GM19238 (cell line): Measurements from ENCODE around the gene ARL15.
A peak's percentile ranks its signal among the peaks of the same experiment; 100 is the strongest.
"Not testable (repeated sequence)": the region's sequence is repeated elsewhere in the genome, so short reads cannot be mapped to it uniquely, and the experiment has no call there.

ENCODE experiments used
- DNase-seq: peaks from one replicate; pipeline ENCODE4 v3.0.0; 2011; ENCODE audit warnings: low spot score; ENCODE audit not compliant: insufficient read length

ARL15 gene

DNA sequence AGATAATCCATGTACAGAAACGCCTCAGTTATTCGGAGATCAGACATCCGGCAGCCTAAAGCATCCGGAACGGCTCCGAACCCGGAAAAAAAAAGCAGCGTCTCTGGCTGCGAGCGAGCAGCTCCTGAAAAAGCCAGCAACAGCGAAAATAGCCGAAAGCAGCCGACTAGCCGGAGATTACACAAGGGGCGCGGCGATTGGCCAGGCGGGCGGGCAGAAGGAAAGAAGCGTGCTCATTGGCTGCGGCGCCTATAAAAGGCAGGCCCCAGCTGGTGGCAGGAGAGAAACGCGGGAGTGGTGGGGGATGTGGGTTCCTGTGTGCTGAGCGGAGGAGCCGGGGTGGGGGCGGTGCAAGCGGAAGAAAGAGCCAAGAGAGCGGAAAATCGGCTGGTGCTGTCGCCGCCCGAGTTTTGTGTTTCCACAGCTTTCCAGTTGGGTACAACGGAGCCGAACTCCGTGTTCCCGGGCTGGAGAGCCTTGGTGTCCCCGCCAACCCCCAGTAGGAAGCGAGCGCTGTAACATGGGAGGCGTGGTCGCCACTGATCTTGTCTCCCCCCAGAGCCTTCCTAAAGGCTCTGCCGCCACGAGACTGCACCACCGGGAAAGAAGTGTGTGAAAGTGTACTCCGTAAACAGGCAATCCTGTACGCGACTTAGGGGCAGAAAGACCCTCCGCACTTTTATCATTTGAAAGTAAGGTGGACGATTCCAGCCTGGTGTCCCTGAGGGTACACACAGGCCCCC, at the start of gene ARL15:
ARL15 (minus strand) TSS at position 141 of the 743 bp plus-strand sequence.
- peak; percentile 93 for DNase-seq

GRCh38 chr5:54360089-54360488, 49.7 kb upstream of the ARL15 start:
- no peak for DNase-seq

DNA sequence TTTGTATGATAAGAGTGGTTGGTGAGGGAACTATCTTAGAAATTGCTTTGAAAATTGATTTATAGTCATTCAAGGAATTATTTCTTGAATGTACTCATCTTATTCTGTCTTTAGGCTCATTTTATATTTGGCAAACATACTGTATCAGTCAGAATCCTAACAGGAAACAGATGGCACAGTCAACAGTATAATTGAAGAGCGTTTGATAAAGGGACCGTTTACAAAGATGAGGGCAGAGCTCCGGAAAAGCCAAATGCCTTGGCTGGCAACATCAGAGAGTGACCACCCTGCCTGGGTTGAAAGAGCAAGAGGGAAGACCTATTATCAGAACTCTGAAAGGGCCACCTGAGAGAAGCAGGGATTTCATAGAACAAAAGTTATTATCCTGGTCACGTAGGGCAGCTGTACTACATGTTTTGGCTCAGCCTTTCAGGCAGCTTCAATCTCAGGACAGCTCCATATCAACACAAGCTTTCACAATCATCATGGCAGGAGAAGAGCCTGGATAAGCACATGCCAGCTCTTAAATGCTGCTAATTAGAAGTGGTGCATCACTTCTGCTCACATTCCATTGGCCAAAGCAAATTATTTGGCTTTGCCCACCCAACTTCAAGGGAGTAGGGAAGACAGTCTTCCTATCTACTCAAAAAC, 47.2 kb upstream of the ARL15 start:
- DNase-seq, result no peak

DNA sequence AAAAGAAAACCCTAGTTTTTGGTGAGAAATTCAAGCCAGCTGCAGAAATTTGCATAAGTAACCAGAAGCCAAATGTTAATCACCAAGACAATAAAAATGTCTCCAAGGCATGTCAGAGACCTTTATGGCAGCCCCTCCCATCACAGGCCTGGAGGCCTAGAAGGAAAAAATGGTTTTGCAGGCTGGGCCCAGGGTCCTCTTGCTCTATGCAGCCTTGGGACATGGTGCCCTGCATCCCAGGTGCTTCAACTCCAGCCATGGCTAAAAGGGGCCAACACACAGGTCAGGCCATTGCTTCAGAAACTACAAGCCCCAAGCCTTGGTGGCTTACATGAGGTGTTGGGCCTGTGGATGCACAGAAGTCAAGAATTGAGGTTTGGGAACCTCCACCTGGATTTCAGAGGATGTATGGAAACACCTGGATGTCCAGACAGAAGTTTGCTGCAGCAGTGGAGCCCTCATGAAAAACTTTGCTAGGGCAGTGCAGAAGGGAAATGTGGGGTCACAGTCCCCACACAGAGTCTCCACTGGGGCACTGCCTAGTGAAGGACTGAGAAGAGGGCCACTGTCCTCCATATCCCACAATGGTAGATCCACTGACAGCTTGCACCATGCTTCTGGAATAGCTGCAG, 43.7 kb upstream of the ARL15 start:
- DNase-seq, result not testable (repeated sequence)

DNA sequence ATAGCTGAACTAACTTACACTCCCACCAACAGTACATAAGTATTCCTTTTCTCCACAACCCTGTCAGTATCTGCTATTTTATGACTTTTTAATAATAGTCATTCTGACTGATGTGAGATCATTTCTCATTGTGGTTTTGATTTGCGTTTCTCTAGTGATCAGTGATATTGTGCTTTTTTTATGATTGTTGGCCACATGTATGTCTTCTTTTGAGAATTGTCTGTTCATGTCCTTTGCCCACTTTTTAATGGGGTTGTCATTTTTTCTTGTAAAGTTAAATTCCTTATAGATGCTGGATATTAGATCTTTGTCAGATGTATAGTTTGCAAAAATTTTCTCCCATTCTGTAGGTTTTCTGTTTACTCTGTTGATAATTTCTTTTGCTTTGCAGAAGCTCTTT, 42.2 kb upstream of the ARL15 start:
- not testable (repeated sequence) for DNase-seq

DNA sequence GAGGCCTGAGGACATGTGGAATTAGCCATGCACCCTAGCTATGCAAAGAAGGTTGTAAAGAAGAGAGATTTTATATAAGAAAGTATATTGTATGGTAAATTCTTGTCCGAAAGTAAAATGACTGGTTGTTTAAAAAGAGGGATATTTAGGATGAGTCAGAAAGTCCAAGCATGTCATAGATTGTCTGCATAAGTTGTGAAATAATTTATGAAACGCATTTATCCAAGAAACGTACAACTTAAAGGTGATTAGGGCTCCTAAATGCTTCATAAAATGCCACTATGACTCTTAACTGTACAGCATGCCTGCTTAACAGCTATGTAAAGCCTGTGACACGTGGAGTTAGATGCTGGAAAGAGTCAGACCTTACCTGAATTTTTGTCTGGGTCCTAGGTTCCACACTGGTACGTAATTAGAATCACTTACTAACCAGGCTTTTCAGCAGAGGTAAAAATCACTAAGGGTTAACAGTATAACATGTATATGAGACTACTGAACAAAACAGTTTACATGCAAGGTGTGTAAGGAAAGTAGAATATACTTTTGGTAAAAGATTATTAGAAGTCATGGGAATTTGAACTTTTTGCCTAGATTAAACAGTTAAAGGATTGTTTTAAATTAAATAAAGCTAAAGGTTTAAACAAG, 37.0 kb upstream of the ARL15 start:
- no peak for DNase-seq

DNA sequence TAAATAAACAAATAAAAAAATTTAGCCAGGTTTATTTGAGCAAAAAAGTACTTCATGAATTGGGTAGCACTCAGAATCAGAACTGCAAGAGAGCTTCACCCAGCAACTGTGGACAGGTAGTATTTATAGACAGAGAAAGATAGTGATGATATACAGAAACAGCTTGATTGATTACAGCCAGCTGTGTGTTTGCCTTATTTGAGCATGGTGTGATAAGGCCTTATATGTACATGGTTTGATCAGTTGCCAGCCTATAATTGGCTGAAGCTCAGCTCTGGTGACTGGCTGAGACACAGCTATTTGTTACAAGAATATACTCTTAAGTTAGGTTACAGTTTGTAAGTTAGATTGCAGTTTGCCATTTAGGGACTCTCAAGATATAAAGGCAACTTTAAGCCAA, 34.3 kb upstream of the ARL15 start:
- DNase-seq, result no peak

DNA sequence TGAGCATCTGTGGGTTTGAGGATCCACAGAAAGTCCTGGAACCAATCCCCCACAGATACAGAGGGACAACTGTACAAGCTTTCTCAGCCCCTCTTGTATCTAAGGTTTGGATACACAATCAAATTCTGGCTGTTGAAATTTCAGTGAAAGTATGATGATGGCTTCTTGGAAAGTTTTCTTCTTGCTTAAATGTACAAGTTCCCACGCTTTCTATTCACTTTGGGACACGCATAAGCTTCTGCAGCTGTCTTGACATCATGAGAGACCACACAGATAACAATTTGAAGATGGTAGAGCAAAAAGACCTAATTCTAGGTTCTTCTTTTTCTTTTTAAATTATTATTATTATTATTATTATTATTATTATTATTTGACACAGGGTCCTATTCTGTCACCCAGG, 31.6 kb upstream of the ARL15 start:
- no peak for DNase-seq

GRCh38 chr5:54337523-54337922, 27.1 kb upstream of the ARL15 start:
- no peak for DNase-seq

- DNase-seq, result no peak
These were observed 22.3 kb upstream of the ARL15 start for GRCh38 chr5:54332720-54333119.

- no peak for DNase-seq
These were observed 19.6 kb upstream of the ARL15 start for GRCh38 chr5:54329731-54330709.

- DNase-seq, result no peak
These were observed 16.4 kb upstream of the ARL15 start for GRCh38 chr5:54326662-54327270.

DNA sequence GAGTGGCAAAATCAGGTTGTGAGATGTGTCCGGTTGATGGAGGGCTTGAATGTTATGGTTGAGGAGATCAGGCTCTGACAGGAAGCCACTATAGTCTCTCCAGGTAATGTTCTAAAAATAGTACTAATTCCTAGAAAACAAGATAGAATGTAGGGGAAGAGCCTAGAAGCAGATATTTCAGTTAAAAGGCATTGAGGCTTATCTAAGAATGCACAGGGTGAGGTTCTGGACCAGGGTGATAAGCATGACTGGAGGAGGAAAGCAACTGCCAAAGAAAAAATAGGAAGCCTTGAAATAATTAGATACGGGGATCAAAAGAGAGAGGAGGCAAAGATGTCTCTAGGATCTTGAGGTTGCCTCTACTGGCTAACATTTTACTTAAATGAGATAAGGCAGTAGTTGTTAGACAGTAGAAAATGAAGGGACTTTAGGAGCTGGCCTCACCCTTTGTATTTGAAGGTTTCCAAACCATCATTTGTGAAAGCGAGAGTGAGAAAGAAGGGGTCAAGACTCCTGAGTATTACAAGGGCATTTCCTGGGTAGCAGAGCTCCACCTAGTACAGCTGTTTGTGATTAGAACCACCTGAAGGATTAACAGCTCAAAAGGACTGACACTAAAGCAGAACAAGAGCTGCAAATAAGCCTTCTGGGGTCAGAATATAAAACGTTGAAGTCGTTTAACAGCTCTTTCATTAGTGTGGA, 15.4 kb upstream of the ARL15 start:
- no peak for DNase-seq

- no peak for DNase-seq
These were observed 14.9 kb upstream of the ARL15 start for GRCh38 chr5:54325272-54325609.

GRCh38 chr5:54324651-54325271, 14.4 kb upstream of the ARL15 start:
- DNase-seq, result no peak

DNA sequence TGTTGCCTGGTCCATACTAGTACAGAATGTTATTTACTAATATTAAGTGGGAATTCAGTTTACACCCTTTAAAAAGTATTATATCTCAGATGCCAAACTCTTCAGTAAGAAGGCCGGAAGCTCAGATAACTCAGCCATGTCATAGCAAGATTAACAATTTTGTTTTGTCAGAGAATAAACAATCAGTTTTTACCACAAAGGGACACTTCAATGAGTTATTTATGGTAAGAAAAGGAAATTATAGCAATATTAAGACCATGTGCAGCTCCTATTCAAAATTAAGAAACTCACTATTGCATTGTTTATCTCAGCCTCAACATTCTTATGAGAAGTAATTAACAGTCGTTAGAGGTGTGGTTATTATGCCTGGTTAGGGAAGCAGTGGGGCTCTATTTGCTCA, 13.1 kb upstream of the ARL15 start:
- DNase-seq, result no peak

- no peak for DNase-seq
These were observed 9.9 kb upstream of the ARL15 start for GRCh38 chr5:54320256-54320655.

GRCh38 chr5:54317511-54318260, 7.3 kb upstream of the ARL15 start:
- no peak for DNase-seq
